Astrocyte of the hippocampus (primary cell): ENCODE measurements around the gene STK40.

Experiments used
- DNase-seq: peaks from one replicate; pipeline ENCODE4 v3.0.0; 2011; ENCODE audit warnings: low read depth, low spot score

Gene STK40

GRCh38 chr1:36320291-36320761 is 65.4 kb downstream of the STK40 start:
- DNase-seq = no peak

GRCh38 chr1:36309397-36309796 is 76.3 kb downstream of the STK40 start:
- DNase-seq = no peak

GRCh38 chr1:36307601-36308330 is 78.0 kb downstream of the STK40 start:
- DNase-seq = no peak

GRCh38 chr1:36306902-36307456 is 78.7 kb downstream of the STK40 start:
- peak; percentile 98 for DNase-seq

- peak; percentile 48 for DNase-seq
Measured at GRCh38 chr1:36306210-36306901, 79.4 kb downstream of the STK40 start, which contains the start of gene SH3D21. SH3D21 (plus strand) TSS chr1:36306368; CDS start chr1:36306421, 53 bp downstream.

- no peak for DNase-seq
Measured at GRCh38 chr1:36305915-36306209, 79.9 kb downstream of the STK40 start.

- DNase-seq = no peak
Measured at GRCh38 chr1:36304970-36305914, 80.5 kb downstream of the STK40 start.

- DNase-seq = no peak
Measured at GRCh38 chr1:36304521-36304920, 81.2 kb downstream of the STK40 start.

GRCh38 chr1:36303650-36304360 is 81.9 kb downstream of the STK40 start:
- no peak for DNase-seq

GRCh38 chr1:36303244-36303643 is 82.5 kb downstream of the STK40 start:
- DNase-seq = no peak

- DNase-seq = no peak
Measured at GRCh38 chr1:36301220-36301619, 84.5 kb downstream of the STK40 start.

GRCh38 chr1:36300526-36300925 is 85.2 kb downstream of the STK40 start:
- DNase-seq = no peak

GRCh38 chr1:36298640-36299039 is 87.1 kb downstream of the STK40 start:
- DNase-seq = no peak

GRCh38 chr1:36297062-36297461 is 88.7 kb downstream of the STK40 start:
- DNase-seq = no peak

- no peak for DNase-seq
Measured at GRCh38 chr1:36295390-36295789, 90.3 kb downstream of the STK40 start.
